ENCODE data around the gene RBKS. TPM values are rescaled to one million over a fixed set of nuclear protein-coding genes. Genes with fewer than 3 reads are reported as not detected.
"Not testable (repeated sequence)": the region's sequence is repeated elsewhere in the genome, so short reads cannot be mapped to it uniquely, and the experiment has no call there.

RBKS gene
- total RNA-seq, 2 donors from 2014 or later: 5.8 to 11.5 TPM

- Mint-ChIP-seq H3K36me3 (ENCODE audit: insufficient read depth in 2 of 2) (peaks cover 6 to 8% of the 10 kb centered on the region in 2 donors), H3K27me3 (ENCODE audit: low read depth) (peaks cover 14% of the 10 kb centered on the region), H3K4me3 (no peak overlapping the region), H3K4me1 (ENCODE audit: low read depth) (peaks cover 5% of the 10 kb centered on the region), H3K27ac (no peak overlapping the region), H3K9me3 (peaks cover 7 to 8% of the 10 kb centered on the region in 2 donors)
- DNase-seq (no peak), ATAC-seq (replicated peaks in 1 of 2) (no peak)
These were observed 137.5 kb downstream of the RBKS start for GRCh38 chr2:27752551-27753237.

GRCh38 chr2:27751377-27751776, 138.8 kb downstream of the RBKS start:
- peaks cover 5% of the 10 kb centered on the region for H3K4me1 Mint-ChIP-seq (ENCODE audit: low read depth)
- peaks cover 7 to 8% of the 10 kb centered on the region in 2 donors for H3K9me3 Mint-ChIP-seq
- no peak for DNase-seq
- H3K27me3 Mint-ChIP-seq (ENCODE audit: low read depth): peaks cover 14% of the 10 kb centered on the region
- H3K27ac Mint-ChIP-seq: no peak overlapping the region
- peaks cover 6 to 8% of the 10 kb centered on the region in 2 donors for H3K36me3 Mint-ChIP-seq (ENCODE audit: insufficient read depth in 2 of 2)
- H3K4me3 Mint-ChIP-seq: no peak overlapping the region
- ATAC-seq (replicated peaks in 1 of 2): no peak

- H3K27ac Mint-ChIP-seq; ATAC-seq (replicated peaks in 1 of 2); H3K4me3 Mint-ChIP-seq; DNase-seq; H3K4me1 Mint-ChIP-seq (ENCODE audit: low read depth); H3K9me3 Mint-ChIP-seq: not testable (repeated sequence)
- Mint-ChIP-seq H3K36me3 (ENCODE audit: insufficient read depth in 2 of 2) (peaks cover 6 to 10% of the 10 kb centered on the region in 2 donors), H3K27me3 (ENCODE audit: low read depth) (peaks cover 14% of the 10 kb centered on the region)
These were observed 141.2 kb downstream of the RBKS start for GRCh38 chr2:27748803-27749554.

GRCh38 chr2:27747827-27748352, 142.3 kb downstream of the RBKS start:
- Mint-ChIP-seq H3K4me1 (ENCODE audit: low read depth) (peaks cover 5% of the 10 kb centered on the region), H3K27ac (no peak overlapping the region), H3K36me3 (ENCODE audit: insufficient read depth in 2 of 2) (peaks cover 6 to 10% of the 10 kb centered on the region in 2 donors), H3K27me3 (ENCODE audit: low read depth) (peaks cover 14% of the 10 kb centered on the region), H3K4me3 (no peak overlapping the region), H3K9me3 (peaks cover 7 to 8% of the 10 kb centered on the region in 2 donors)
- ATAC-seq (replicated peaks in 1 of 2) (no peak), DNase-seq (no peak)

GRCh38 chr2:27746325-27746724, 143.9 kb downstream of the RBKS start:
- peaks cover 7% of the 10 kb centered on the region for H3K27me3 Mint-ChIP-seq (ENCODE audit: low read depth)
- H3K27ac Mint-ChIP-seq: no peak overlapping the region
- H3K9me3 Mint-ChIP-seq: peaks cover 7 to 8% of the 10 kb centered on the region in 2 donors
- H3K4me1 Mint-ChIP-seq (ENCODE audit: low read depth): no peaks in the 10 kb centered on the region
- ATAC-seq (replicated peaks in 1 of 2) (no peak), DNase-seq (no peak)
- H3K4me3 Mint-ChIP-seq: no peak overlapping the region
- H3K36me3 Mint-ChIP-seq (ENCODE audit: insufficient read depth in 2 of 2): peaks cover 6 to 10% of the 10 kb centered on the region in 2 donors

- not testable (repeated sequence) for DNase-seq; H3K27me3 Mint-ChIP-seq (ENCODE audit: low read depth); H3K9me3 Mint-ChIP-seq; H3K27ac Mint-ChIP-seq; H3K4me3 Mint-ChIP-seq; ATAC-seq (replicated peaks in 1 of 2); H3K4me1 Mint-ChIP-seq (ENCODE audit: low read depth)
- peaks cover 6 to 10% of the 10 kb centered on the region in 2 donors for H3K36me3 Mint-ChIP-seq (ENCODE audit: insufficient read depth in 2 of 2)
These were observed 144.7 kb downstream of the RBKS start for GRCh38 chr2:27745494-27745893.

- no peaks in the 10 kb centered on the region for H3K4me1 Mint-ChIP-seq (ENCODE audit: low read depth)
- ATAC-seq (replicated peaks in 1 of 2) (no peak), DNase-seq (no peak)
- no peak overlapping the region for H3K4me3 Mint-ChIP-seq
- H3K9me3 Mint-ChIP-seq: no peaks in the 10 kb centered on the region
- peaks cover 0 to 2% of the 10 kb centered on the region in 2 donors for H3K36me3 Mint-ChIP-seq (ENCODE audit: insufficient read depth in 2 of 2)
- no peaks in the 10 kb centered on the region for H3K27me3 Mint-ChIP-seq (ENCODE audit: low read depth)
- no peak overlapping the region for H3K27ac Mint-ChIP-seq
These were observed 147.6 kb downstream of the RBKS start for GRCh38 chr2:27742571-27742970.

GRCh38 chr2:27741673-27742072, 148.5 kb downstream of the RBKS start:
- no peak overlapping the region for H3K4me3 Mint-ChIP-seq
- no peaks in the 10 kb centered on the region for H3K27me3 Mint-ChIP-seq (ENCODE audit: low read depth)
- H3K36me3 Mint-ChIP-seq (ENCODE audit: insufficient read depth in 2 of 2): peaks cover 0 to 2% of the 10 kb centered on the region in 2 donors
- no peaks in the 10 kb centered on the region for H3K9me3 Mint-ChIP-seq
- no peak overlapping the region for H3K27ac Mint-ChIP-seq
- peaks cover 7% of the 10 kb centered on the region for H3K4me1 Mint-ChIP-seq (ENCODE audit: low read depth)
- DNase-seq: no peak
- no peak for ATAC-seq (replicated peaks in 1 of 2)

- Mint-ChIP-seq H3K9me3 (peaks cover 0 to 2% of the 10 kb centered on the region in 2 donors), H3K36me3 (ENCODE audit: insufficient read depth in 2 of 2) (peaks cover 0 to 2% of the 10 kb centered on the region in 2 donors), H3K4me3 (no peak overlapping the region), H3K27ac (no peak overlapping the region), H3K4me1 (ENCODE audit: low read depth) (peaks cover 29% of the 10 kb centered on the region), H3K27me3 (ENCODE audit: low read depth) (no peaks in the 10 kb centered on the region)
- no peak for DNase-seq
- no peak for ATAC-seq (replicated peaks in 1 of 2)
These were observed 151.2 kb downstream of the RBKS start for GRCh38 chr2:27739058-27739373.

- no peak for DNase-seq
- peaks cover 29% of the 10 kb centered on the region for H3K4me1 Mint-ChIP-seq (ENCODE audit: low read depth)
- no peak for ATAC-seq (replicated peaks in 1 of 2)
- peaks cover 0 to 2% of the 10 kb centered on the region in 2 donors for H3K9me3 Mint-ChIP-seq
- H3K27me3 Mint-ChIP-seq (ENCODE audit: low read depth): no peaks in the 10 kb centered on the region
- H3K4me3 Mint-ChIP-seq: no peak overlapping the region
- no peak overlapping the region for H3K27ac Mint-ChIP-seq
- H3K36me3 Mint-ChIP-seq (ENCODE audit: insufficient read depth in 2 of 2): peaks cover 0 to 2% of the 10 kb centered on the region in 2 donors
These were observed 151.7 kb downstream of the RBKS start for GRCh38 chr2:27738349-27739057.

GRCh38 chr2:27737676-27738348, 152.4 kb downstream of the RBKS start:
- DNase-seq (no peak), ATAC-seq (replicated peaks in 1 of 2) (no peak)
- H3K9me3 Mint-ChIP-seq: peaks cover 0 to 2% of the 10 kb centered on the region in 2 donors
- H3K4me1 Mint-ChIP-seq (ENCODE audit: low read depth): peaks cover 29% of the 10 kb centered on the region
- H3K36me3 Mint-ChIP-seq (ENCODE audit: insufficient read depth in 2 of 2): peaks cover 0 to 2% of the 10 kb centered on the region in 2 donors
- no peaks in the 10 kb centered on the region for H3K27me3 Mint-ChIP-seq (ENCODE audit: low read depth)
- no peak overlapping the region for H3K4me3 Mint-ChIP-seq
- no peak overlapping the region for H3K27ac Mint-ChIP-seq

- DNase-seq (no peak), ATAC-seq (replicated peaks in 1 of 2) (no peak)
- H3K27me3 Mint-ChIP-seq (ENCODE audit: low read depth): no peaks in the 10 kb centered on the region
- peaks cover 29% of the 10 kb centered on the region for H3K4me1 Mint-ChIP-seq (ENCODE audit: low read depth)
- peaks cover 0 to 2% of the 10 kb centered on the region in 2 donors for H3K36me3 Mint-ChIP-seq (ENCODE audit: insufficient read depth in 2 of 2)
- H3K4me3 Mint-ChIP-seq: peak overlapping the region; percentile 37 to 48
- peaks cover 0 to 2% of the 10 kb centered on the region in 2 donors for H3K9me3 Mint-ChIP-seq
- peak overlapping the region; percentile 35 for H3K27ac Mint-ChIP-seq
These were observed 153.3 kb downstream of the RBKS start for GRCh38 chr2:27736890-27737204.

All from activated T-cell treated with anti-CD3 and anti-CD28 coated beads, Interleukin-2, amount 50 U/mL, for 72 hours (primary cell).